ENCODE results near the gene MAX. TPM values are rescaled to one million over a fixed set of nuclear protein-coding genes. Genes with fewer than 3 reads are reported as not detected.

Gene MAX
- total RNA-seq, 1 donor from 2014 or later: 97.0 TPM

GRCh38 chr14:65110525-65110924 lies 8.2 kb upstream of the MAX start:
- Mint-ChIP-seq H3K27ac (no peak overlapping the region), H3K4me1 (ENCODE audit: unreplicated experiment) (peaks cover 6% of the 10 kb centered on the region), H3K36me3 (no peaks in the 10 kb centered on the region), H3K27me3 (peaks cover 3% of the 10 kb centered on the region), H3K9me3 (no peaks in the 10 kb centered on the region), H3K4me3 (no peak overlapping the region)
- no peak for DNase-seq (ENCODE audit: extremely low spot score, unreplicated experiment)
- TF ChIP-seq, protein P1, sequence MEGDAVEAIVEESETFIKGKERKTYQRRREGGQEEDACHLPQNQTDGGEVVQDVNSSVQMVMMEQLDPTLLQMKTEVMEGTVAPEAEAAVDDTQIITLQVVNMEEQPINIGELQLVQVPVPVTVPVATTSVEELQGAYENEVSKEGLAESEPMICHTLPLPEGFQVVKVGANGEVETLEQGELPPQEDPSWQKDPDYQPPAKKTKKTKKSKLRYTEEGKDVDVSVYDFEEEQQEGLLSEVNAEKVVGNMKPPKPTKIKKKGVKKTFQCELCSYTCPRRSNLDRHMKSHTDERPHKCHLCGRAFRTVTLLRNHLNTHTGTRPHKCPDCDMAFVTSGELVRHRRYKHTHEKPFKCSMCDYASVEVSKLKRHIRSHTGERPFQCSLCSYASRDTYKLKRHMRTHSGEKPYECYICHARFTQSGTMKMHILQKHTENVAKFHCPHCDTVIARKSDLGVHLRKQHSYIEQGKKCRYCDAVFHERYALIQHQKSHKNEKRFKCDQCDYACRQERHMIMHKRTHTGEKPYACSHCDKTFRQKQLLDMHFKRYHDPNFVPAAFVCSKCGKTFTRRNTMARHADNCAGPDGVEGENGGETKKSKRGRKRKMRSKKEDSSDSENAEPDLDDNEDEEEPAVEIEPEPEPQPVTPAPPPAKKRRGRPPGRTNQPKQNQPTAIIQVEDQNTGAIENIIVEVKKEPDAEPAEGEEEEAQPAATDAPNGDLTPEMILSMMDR (conservative IDR thresholded peaks at IDR 0.05): no peak

GRCh38 chr14:65109357-65109756 lies 7.0 kb upstream of the MAX start:
- Mint-ChIP-seq H3K36me3 (no peaks in the 10 kb centered on the region), H3K27me3 (peaks cover 3% of the 10 kb centered on the region), H3K4me3 (no peak overlapping the region), H3K4me1 (ENCODE audit: unreplicated experiment) (peaks cover 6% of the 10 kb centered on the region), H3K27ac (no peak overlapping the region), H3K9me3 (no peaks in the 10 kb centered on the region)
- TF ChIP-seq, protein P1 (conservative IDR thresholded peaks at IDR 0.05): no peak
- DNase-seq (ENCODE audit: extremely low spot score, unreplicated experiment): no peak

GRCh38 chr14:65107200-65107599 lies 4.9 kb upstream of the MAX start:
- Mint-ChIP-seq H3K27ac (no peak overlapping the region), H3K4me3 (no peak overlapping the region), H3K27me3 (peaks cover 3% of the 10 kb centered on the region), H3K36me3 (peaks cover 4% of the 10 kb centered on the region), H3K4me1 (ENCODE audit: unreplicated experiment) (peaks cover 9% of the 10 kb centered on the region), H3K9me3 (no peaks in the 10 kb centered on the region)
- DNase-seq (ENCODE audit: extremely low spot score, unreplicated experiment): no peak
- TF ChIP-seq, protein P1 (conservative IDR thresholded peaks at IDR 0.05): no peak

DNA sequence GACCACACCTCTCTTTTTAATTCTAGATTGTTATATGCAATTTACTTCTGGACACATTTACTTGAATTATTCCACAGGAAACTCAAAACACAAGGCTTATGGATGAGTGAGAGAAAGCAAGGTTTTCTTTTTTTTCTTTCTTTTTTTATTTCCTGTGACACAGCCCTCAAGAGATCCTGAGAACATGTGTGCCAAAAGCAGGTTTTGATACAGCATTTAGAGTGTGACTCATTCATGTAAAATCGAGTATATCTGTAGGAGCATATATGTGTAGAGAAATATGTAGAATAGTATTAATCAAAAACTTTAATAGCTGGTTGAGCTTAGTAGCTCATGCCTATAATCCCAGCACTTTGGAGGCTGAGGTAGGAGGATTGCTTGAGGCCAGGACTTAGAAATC lies 4.4 kb upstream of the MAX start:
- H3K36me3 Mint-ChIP-seq: peaks cover 4% of the 10 kb centered on the region
- peak overlapping the region; percentile 48 for H3K27ac Mint-ChIP-seq
- peaks cover 8% of the 10 kb centered on the region for H3K4me1 Mint-ChIP-seq (ENCODE audit: unreplicated experiment)
- TF ChIP-seq, protein P1 (conservative IDR thresholded peaks at IDR 0.05): no peak
- peaks cover 3% of the 10 kb centered on the region for H3K27me3 Mint-ChIP-seq
- H3K9me3 Mint-ChIP-seq: no peaks in the 10 kb centered on the region
- H3K4me3 Mint-ChIP-seq: peak overlapping the region; percentile 41
- no peak for DNase-seq (ENCODE audit: extremely low spot score, unreplicated experiment)

DNA sequence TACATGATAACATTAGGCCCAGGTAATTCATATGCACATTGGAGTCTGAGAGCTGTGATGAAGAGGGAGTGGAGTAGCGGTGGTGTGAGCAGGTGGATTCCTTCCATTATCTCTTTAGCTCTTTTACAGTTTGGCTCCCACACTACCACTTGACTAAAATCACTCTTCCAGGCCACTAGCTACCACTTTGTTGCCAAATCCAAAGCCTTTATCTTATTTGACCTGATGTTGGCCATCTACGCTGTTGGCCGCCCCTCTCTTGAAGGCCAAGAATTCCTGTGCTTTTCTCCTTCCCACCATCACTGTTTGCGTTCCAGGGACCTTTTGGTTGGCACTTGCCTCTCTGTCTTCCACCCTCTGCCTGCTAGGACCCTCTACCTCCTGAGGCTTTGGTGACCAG lies 4.0 kb upstream of the MAX start:
- peaks cover 3% of the 10 kb centered on the region for H3K27me3 Mint-ChIP-seq

More for the DNA sequence above, 4.0 kb upstream of the MAX start:
- peaks cover 4% of the 10 kb centered on the region for H3K4me1 Mint-ChIP-seq (ENCODE audit: unreplicated experiment)
- peaks cover 4% of the 10 kb centered on the region for H3K36me3 Mint-ChIP-seq
- TF ChIP-seq, protein P1 (conservative IDR thresholded peaks at IDR 0.05): no peak
- H3K4me3 Mint-ChIP-seq: peak overlapping the region; percentile 41
- H3K9me3 Mint-ChIP-seq: no peaks in the 10 kb centered on the region
- peak overlapping the region; percentile 48 for H3K27ac Mint-ChIP-seq
- DNase-seq (ENCODE audit: extremely low spot score, unreplicated experiment): no peak
